Measurements from ENCODE around the gene IGSF8. TPM values are rescaled to one million over a fixed set of nuclear protein-coding genes. Genes with fewer than 3 reads are reported as not detected.

Gene IGSF8
- total RNA-seq, 1 experiment from 2014 or later, result 101 TPM

GRCh38 chr1:160069460-160070231 is 28.8 kb downstream of the IGSF8 start, which contains the start of gene KCNJ10:
TSS of gene KCNJ10 (minus strand) at chr1:160070160. CDS start at chr1:160042532, 27,628 bp downstream.
- POLR2A ChIA-PET, result interaction anchor here (1.3 kb wide), 1 partner anchor 8 kb away, joined by 3 read pairs; no protein-coding TSS in a partner anchor
- H3K36me3 Mint-ChIP-seq, result no peaks in the 10 kb centered on the region
- peaks cover 74% of the 10 kb centered on the region for H3K27me3 Mint-ChIP-seq (ENCODE audit: low read depth)

GRCh38 chr1:160068225-160068624 is 30.2 kb downstream of the IGSF8 start:
- POLR2A ChIA-PET, result no interaction called here
- Mint-ChIP-seq H3K36me3 (no peaks in the 10 kb centered on the region), H3K27me3 (ENCODE audit: low read depth) (peaks cover 64% of the 10 kb centered on the region), H3K4me3 (no peak overlapping the region), H3K27ac (no peak overlapping the region), H3K4me1 (peaks cover 32% of the 10 kb centered on the region), H3K9me3 (no peaks in the 10 kb centered on the region)
- CTCF ChIA-PET, result interaction anchor here (1.3 to 29.5 kb wide), 7 partner anchors 10 to 184 kb away, joined by 4 to 978 read pairs (median 18); partner anchors contain the start of gene KCNJ9
- DNase-seq (ENCODE audit: low spot score) (no peak), ATAC-seq (no peak)
- TF ChIP-seq ERG (CRISPR knock-in tag; IDR thresholded peaks at IDR 0.05), result no peak
- TF ChIP-seq ATF2 (CRISPR knock-in tag; IDR thresholded peaks at IDR 0.05; ENCODE audit: borderline replicate concordance, low read depth), result no peak
- TF ChIP-seq ESRRA (CRISPR knock-in tag; IDR thresholded peaks at IDR 0.05; ENCODE audit: borderline replicate concordance), result no peak
- TF ChIP-seq TEAD1 (CRISPR knock-in tag; IDR thresholded peaks at IDR 0.05), result no peak
- TF ChIP-seq ZNF532 (CRISPR knock-in tag; IDR thresholded peaks at IDR 0.05; ENCODE audit: borderline replicate concordance), result no peak
- no peak for TF ChIP-seq GRHL2 (CRISPR knock-in tag; IDR thresholded peaks at IDR 0.05; ENCODE audit: insufficient replicate concordance, severe bottlenecking)
- no peak for TF ChIP-seq SMAD4 (CRISPR knock-in tag; IDR thresholded peaks at IDR 0.05)

More at GRCh38 chr1:160069460-160070231, 28.8 kb downstream of the IGSF8 start, which contains the start of gene KCNJ10:
- Mint-ChIP-seq H3K4me3 (peak within 1 kb of the TSS; percentile 96), H3K4me1 (peaks cover 32% of the 10 kb centered on the region), H3K9me3 (no peaks in the 10 kb centered on the region), H3K27ac (peak within 1 kb of the TSS; percentile 50; the same call in 1 of the 2 replicates)
- CTCF ChIA-PET, result interaction anchor here (0.6 to 29.5 kb wide), 10 partner anchors 8 to 307 kb away, joined by 3 to 978 read pairs (median 6); partner anchors contain the start of gene NHLH1
- ATAC-seq (no peak), DNase-seq (ENCODE audit: low spot score) (no peak)
- TF ChIP-seq SP1 (CRISPR knock-in tag; conservative IDR thresholded peaks at IDR 0.05) (peak; percentile 19; the same call in 1 of the 2 replicates), ZNF263 (CRISPR knock-in tag; IDR thresholded peaks at IDR 0.05; ENCODE audit: low read depth) (no peak)

GRCh38 chr1:160066829-160067745 is 31.3 kb downstream of the IGSF8 start:
- Mint-ChIP-seq H3K36me3 (no peaks in the 10 kb centered on the region), H3K27ac (no peak overlapping the region; the same call in none of the 2 replicates), H3K4me1 (peaks cover 39% of the 10 kb centered on the region), H3K27me3 (ENCODE audit: low read depth) (peaks cover 53% of the 10 kb centered on the region), H3K4me3 (no peak overlapping the region; the same call in 1 of the 2 replicates), H3K9me3 (no peaks in the 10 kb centered on the region)
- DNase-seq (ENCODE audit: low spot score) (no peak), ATAC-seq (no peak)
- ChIA-PET CTCF (interaction anchor here (1.3 to 29.5 kb wide), 5 partner anchors 11 to 185 kb away, joined by 4 to 978 read pairs (median 18); partner anchors contain the start of gene KCNJ9), POLR2A (interaction anchor here (0.6 to 1.3 kb wide), 2 partner anchors 11 to 28 kb away, joined by 4 to 5 read pairs; no protein-coding TSS in a partner anchor)
- TF ChIP-seq PRDM15 (CRISPR knock-in tag; IDR thresholded peaks at IDR 0.05) (no peak), SOX15 (CRISPR knock-in tag; IDR thresholded peaks at IDR 0.05) (no peak), SMAD3 (CRISPR knock-in tag; IDR thresholded peaks at IDR 0.05; ENCODE audit: borderline replicate concordance) (no peak), MXD4 (CRISPR knock-in tag; IDR thresholded peaks at IDR 0.05; ENCODE audit: borderline replicate concordance) (no peak), CDX4 (CRISPR knock-in tag; IDR thresholded peaks at IDR 0.05; ENCODE audit: borderline replicate concordance) (no peak)

All from WTC11 (cell line).